GM21528 (cell line): Measurements from ENCODE around the gene ENOX1.

Source experiments
- ATAC-seq: cut with Tn5 transposase; IDR thresholded peaks from one replicate; pipeline ENCODE4 v1.9.1; 2021; ENCODE audit warnings: mild to moderate bottlenecking, moderate library complexity; ENCODE audit not compliant: unreplicated experiment, low FRiP score

ENOX1 gene

DNA sequence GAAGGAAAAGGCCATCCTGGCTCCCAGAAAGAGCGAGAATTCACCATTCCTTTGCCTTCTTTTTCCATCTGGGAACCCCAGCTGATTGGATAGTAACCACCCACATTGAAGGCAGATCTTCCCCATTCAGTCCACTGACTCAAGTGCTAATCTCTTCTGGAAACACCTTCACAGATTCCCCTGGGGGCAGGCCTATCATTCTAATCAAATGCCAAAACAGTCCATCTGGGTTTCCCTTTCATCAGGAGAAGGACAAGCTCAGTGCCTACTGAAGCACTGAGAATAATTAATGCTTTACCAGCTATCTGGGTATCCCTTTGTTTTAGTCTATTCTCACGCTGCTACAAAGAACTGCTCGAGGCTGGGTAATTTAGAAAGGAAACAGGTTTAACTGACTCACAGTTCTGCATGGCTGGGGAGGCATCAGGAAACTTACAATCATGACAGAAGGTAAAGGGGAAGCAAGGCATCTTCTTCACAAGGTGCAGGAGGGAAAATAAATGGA is 293.2 kb downstream of the ENOX1 start:
- ATAC-seq = no peak

DNA sequence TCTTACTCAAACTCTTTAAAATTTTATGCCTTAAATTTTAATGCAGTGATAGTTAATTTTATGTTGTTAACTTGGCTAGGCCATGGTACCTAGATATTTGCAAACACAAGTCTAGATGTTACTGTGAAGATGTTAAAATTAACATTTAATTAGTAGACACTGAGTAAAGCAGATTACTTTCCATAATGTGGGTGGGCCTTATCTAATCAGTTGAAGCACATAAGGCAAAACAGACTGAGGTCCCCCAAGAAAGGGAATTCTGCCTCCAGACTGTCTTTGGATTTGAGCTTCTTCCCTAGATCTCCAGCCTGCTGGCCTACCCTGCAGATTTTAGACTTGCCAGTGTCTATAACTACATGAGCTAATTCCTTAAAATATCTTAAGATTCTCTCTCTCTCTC is 294.0 kb downstream of the ENOX1 start:
- no peak for ATAC-seq

DNA sequence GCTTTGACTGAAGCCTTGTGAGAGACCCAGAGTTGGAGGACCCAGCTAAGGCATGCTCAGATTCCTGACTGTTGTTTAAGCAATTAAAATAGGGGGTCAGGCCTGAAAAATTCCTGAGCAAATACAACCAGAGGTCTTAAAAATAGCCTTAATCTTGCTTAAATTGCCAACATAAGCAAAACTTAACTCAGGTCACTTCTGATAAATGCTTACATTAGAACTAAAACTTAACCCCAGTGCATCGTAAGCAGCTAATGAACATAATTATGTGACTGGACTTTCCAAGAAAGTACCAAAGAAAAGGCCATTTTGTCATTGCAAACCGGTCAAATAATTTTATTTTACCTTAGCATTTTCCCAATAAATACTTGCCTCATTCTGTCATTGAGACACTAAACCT is 294.5 kb downstream of the ENOX1 start:
- no peak for ATAC-seq

DNA sequence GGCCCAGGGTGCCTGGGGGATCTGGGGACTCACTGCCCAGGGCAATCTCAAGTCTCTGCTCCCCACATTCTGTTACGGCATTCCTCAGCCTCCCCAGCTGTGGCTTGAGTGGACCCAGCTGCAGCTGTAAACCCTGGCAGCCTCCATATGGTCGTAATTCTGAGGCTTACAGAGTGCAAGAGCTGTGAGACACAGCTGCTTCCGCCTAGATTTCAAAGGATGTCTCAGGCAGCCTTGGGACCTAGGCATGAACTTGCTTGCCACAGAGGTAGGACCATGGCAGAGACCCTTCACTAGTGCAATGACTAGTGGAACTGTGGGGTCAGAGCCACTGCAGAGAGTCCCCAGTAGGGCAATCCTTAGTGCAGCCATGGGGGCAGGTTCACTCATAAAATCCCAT is 297.5 kb downstream of the ENOX1 start:
- ATAC-seq = no peak

DNA sequence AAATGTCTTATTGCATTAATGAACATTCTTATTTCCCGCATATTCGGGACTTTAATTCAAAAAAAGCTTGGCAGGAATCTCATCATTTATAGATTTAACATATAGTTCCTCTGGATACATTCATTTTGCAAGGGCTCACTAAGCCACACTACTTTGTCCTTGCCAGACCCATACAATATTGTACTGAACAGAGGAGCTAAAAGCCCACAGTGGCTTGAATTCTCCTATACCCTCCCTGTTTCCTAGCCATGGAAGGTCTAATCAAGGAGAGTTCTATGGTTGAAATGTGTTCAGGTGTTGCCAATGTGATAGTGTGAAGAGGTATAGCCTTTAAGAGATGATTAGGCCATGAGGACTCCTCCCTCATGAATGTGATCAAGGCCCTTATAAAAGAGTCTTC is 298.9 kb downstream of the ENOX1 start:
- ATAC-seq = no peak

DNA sequence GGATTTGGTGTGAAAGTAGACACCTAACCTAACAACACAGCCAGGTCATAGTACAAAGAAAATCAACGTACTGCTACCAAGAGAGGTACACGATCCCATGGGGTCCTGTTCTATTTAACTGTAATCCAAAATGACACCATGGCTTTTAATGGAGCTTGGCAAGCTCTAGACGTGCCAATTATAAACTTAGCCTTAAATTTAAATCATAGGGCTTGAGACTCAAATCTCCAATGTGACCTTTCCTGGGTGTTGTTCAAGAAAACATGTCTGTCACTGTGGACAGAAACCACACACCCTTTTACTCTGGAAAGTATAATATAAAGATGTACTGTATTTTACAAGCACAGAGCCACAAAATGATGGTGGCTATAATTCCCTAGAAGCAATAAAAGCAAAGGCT is 299.3 kb downstream of the ENOX1 start:
- no peak for ATAC-seq

DNA sequence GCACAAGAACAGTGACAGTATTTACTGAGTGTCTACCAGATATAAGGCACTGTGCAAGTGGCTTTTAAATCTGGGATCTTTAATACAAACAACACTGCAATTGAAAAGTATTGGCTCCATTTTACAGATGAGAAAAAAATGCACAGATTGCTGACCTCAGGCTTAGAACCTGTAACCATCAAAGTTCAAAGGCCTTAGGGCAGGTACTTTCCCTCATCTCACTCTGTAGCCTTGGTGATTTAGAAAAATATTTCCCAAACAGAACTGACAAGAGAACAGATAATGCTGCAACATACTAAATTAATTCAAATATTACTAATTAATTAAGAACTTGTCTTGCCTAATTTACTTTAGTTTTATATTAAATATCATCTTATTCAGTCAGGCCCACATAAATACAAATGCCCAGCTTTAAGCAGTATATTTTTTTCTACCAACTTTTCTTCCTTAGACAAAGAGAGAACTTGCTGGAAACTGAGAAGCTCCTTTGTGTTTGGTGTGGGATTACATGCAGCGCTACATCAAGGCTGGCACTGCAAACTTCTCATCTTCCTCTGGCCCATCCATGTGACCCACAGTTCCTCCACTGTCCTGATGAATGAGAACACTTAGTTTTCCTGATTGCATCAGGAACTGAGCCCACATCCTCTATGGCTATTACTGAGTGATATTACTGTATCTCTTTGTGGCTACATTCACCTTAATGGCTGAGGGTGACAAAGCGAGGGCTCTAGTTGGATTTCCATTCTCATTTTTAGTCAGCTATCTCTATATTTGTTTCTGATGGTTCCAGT is 302.1 kb downstream of the ENOX1 start:
- ATAC-seq = no peak

DNA sequence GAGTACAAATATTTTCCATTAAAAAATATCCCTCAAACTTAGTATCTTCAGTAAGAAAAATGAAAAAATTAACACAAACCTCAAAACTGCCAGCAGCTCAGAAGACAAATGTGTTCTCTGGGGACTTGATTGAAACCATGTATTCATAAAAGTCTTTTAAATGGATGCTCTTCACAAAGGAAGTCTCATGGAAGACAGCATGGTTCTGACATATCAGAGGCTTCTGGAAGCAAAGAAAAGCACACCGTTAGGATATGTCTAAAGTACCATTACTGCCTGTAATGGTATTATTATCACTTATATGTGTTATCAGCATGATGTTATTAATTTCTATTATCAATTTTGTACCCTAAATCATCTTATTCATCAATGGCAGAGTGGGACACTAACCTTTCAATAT is 302.8 kb downstream of the ENOX1 start:
- no peak for ATAC-seq

DNA sequence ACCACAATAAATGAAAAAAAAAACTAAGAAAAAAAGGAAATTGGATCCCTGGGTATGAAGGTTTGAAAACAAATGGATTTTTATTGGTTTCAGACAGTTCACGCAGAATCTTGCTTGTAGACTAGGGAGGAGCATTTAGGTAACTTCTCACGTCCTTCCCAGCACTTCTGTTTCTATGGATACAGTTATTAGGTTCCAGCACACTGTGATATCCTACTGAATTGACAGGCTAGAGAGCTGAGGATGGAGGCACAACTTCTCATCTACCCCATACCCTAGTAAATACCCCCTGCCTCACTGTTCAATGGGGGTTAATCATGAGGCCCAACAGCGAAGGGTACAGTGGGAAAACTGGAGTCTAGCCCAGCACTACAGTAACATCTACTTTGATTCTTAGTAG is 304.1 kb downstream of the ENOX1 start:
- ATAC-seq = no peak

DNA sequence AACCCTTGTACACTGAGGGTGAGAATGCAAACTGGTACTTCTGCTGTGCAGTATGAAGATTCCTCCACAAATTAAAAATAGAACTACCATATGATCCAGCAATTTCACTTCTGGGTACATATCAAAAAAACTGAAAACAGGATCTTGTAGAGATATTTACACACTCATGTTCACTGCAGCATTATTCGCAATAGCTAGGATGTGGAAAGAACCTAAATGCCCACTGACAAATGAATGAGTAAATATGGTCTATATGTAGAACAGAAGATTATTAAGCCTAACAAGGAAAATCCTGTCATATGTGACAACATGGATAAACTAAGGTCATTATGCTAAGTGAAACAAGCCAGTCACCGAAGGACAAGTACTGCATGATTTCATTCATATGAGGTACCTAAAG is 304.7 kb downstream of the ENOX1 start:
- ATAC-seq = no peak

DNA sequence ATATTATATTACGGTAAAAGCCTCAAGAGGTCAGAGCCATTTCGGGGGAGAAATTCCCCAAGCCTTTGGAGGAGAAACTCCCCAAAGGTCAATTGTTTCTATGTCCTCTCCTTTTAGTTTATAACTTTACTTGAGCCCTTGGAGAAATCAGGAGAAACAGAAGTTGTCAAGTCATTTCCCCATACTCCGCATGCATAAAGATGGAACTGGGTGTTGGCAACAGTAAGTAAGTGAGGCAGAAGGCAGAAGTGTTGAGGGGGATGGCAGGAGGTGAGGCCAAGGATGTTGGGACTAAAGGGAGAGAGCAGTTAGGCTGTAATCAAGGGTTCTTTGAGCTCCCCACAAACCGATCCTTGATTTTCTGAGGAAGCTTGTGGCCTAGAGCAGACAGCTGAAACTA is 307.9 kb downstream of the ENOX1 start:
- no peak for ATAC-seq

DNA sequence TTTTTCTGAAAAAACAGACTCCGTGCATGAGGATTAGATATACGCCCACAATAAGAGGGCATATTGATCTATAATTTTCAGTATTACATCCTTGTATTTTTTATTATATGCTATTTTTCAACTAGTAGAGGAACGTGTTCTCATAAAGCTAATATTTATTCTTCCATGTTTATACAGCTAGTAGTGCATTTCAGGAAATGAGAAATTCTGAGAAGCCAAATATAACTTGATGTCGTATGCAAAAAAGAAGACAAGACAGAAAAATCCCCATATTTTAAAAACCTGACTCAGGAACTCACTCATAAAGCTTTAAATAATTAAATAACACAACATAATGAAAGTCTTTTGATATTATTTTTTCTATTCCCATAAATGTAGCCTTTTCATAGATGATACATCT is 308.6 kb downstream of the ENOX1 start:
- no peak for ATAC-seq

DNA sequence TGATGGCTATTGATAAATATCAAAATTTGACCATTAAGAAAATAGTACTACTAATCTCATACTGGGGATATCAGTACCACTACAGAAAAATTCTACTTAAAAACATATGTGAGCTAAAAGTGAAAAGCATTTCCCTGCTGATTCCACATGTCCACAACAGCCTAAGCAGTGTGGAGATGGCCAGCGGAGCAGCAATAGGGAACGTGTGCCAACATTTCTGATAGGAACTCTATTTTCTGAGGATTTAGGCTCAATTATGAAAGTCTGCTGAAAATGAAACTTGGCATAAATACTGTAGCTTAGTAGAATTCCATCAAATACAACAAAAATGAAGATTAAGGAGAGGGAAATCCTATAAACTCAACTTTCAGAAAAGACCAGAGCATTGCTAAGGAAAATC is 311.6 kb downstream of the ENOX1 start:
- ATAC-seq = no peak

DNA sequence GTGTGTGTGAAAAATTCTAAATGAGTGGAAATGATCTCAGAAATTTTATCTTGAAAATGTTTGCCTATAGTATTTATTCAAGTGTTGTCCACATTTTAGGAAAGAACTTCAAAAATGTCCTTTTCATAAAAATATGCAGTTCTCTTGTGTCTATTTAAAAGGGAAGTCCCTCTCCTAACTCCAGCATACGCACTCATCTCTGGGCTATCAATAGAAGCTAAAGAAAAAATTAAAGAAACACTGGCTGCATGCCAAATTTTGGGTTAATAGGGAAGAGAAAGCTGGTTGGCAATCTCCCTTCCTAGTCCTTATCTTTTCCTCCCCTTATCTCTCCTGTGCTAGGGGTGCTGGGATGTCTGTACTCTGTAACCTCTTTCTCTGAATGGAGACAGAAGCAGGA is 313.3 kb downstream of the ENOX1 start:
- ATAC-seq = no peak

DNA sequence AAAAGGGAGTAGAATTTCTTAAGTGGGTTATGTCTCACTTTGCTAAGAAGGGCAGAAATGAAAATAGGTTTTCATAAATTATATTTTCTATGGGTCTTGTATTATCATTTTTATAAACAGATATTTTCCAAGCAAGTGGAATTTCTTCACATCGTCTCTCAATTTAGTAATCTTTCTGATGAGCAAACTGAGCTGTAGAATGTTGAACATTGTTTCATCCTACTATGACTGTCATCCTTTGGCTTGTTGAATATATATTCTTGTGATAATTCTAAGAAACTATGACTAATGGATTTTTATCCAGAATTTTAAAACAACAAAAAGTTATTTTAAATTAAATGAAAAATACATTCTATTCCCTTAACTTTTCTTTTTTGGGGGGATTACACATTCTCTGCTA is 313.8 kb downstream of the ENOX1 start:
- ATAC-seq = no peak

DNA sequence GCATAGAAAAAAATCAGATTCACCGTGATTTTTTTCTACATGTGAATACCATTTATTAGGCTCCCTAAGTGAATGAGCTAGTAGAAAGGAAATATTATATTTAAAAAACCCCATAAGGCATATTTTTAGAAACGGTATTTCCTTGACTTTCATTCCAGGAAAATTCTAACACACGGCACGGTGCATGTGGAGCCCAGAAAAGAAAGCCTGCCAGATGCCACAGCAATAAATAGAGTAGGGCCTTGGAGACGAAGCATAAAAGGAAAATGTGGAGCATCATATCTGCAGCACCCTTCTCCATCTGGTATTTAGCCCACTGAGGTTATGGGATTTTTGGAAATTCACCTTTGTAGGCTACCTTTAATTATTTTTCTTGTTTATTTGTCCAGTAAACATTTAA is 314.4 kb downstream of the ENOX1 start:
- no peak for ATAC-seq

DNA sequence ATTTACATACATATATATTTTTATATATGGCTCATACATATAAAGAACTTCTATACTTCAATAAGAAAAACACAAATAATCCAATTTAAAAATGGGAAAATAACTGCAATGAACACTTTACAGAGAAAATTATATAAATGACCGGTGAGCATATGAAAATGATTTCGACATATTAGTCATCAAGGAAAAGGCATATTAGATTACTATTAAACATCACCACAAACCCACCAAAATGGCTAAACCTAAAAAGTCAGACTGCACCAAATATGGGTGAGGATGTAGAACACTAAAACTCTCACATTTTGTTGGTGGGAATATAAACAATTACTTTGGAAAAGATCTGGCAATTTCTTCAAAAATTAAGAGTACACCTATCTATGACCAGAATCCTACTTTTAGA is 316.2 kb downstream of the ENOX1 start:
- no peak for ATAC-seq

DNA sequence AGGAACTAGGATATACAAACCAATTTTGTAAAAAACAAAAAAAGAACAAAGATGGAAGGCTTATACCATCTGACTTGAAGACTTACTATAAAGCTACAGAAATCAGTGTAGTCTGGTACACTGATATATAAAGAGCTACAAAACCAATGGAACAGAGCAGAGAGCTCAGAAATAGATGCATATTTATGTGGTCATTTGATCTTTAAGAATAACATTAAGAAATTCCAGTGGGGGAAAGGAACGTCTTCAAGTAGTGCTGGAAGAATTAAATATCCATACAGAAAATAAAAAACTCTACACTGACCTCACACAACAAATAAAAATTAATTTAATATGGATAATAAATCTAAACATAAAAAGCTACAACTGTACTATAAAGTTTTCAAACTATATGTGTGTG is 317.0 kb downstream of the ENOX1 start:
- ATAC-seq = no peak

DNA sequence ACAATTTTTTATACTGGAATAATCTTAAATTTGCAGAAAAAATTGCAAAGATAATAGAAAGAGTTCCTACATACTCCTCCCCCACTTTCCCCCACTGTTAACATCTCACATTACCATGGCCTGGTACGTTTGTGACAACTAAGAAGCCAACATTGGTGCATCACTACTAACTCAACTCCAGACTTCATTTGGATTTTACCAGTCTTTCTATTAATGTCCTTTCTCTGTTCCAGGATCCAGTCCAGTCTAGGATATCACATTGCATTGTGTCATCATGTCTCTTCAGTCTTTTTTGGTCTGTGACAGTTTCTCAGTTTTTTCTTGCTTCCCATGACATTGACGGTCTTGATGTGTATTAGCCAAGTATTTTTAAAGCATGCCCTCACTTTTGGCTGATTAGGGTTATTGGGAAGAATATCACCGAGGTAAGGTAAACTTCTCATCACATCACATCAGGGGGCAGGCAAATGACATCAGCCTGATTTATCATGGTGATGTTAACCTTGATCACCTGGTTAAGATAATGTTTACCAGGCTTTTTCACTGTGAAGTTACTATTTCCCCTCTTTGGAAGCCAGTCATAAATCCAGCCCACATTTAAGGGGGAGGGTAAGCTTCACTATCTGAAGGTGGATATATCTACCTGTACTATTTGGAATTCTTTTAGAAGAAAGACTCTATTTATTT is 322.1 kb downstream of the ENOX1 start:
- no peak for ATAC-seq

DNA sequence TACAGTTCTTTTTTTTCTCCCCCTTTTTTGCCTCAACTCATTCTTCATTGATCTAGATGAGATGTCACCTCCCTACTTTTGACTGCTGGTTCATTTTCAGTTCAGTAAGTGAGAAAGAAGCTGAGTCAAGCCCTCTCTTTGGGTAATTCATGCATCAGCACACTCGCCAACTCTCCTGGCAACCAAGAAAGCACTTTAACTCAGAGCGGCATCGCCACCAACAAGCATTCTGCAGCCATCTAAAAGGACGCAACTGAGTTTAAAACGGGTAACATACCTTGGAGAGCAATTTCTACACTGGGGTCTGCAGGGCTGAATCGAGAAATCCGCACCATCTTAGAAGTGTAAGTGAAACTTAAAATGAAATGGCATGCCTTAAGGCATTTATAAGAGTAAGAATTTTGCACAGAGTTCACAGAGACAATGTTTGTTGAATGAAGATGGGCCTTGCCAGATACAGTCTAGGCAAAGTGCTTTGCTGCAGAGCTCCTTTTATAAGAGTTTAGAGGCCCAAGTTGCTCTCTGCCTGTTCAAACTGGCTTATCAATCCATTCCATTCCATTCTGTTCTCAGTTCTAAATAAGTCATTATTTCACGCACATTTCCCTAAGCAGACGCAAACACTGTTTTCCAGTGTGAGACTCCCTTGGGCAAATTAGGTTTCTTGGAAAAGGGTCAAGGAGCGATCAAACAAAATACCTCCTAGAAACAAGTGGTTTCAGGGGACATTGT is 338.0 kb downstream of the ENOX1 start:
- no peak for ATAC-seq

DNA sequence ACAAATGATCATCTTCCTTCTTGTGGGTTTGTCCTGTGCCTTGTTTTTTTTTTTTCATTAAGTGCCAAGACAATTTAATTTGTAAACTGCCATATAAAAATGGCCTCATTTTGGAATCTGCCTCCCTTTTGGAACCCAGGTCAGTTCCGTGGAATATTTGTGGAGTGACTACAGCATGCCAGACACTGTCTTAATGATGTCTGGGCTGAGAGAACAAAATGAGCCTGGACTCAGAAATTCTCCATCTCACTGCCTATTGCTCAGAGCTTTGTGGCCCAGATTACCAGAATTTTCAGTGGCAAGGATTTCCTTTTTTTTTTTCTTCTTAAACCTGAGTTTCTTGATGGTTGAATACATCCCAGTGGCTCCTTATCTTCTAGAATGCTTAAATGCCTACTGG is 340.6 kb downstream of the ENOX1 start:
- no peak for ATAC-seq
